Measurements from ENCODE around the gene NSRP1.
A peak's percentile ranks its signal among the peaks of the same experiment; 100 is the strongest.

Gene NSRP1

DNA sequence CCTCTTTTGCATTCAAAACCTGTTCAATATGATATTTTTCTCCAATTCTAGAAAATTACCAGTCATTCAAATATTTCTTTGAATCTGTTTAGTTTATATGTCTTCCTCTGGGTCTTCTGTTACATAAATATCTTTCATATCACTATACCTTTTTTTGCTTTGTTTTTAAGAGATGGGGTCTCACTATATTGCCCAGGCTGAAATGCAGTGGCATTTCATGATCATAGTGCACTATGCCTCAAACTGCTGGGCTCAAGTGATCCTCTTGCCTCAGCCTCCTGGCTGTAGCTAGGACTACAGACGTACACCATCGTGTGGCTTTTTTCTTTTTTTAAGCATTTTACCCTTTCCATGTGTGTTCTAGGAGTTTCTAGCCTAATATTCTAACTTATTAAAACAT is 38.8 kb downstream of the NSRP1 start:
- Histone ChIP-seq H3K27ac (ENCODE audit: extremely low read depth, low read depth, low read length) (no peak overlapping the region), H3K9me3 (ENCODE audit: control insufficient read depth, insufficient read depth, low read depth, low read length) (no peaks in the 10 kb centered on the region), H3K36me3 (ENCODE audit: control insufficient read depth in 2 of 2, insufficient read depth in 1 of 2, low read length in 2 of 2) (peaks cover 34 to 57% of the 10 kb centered on the region in 2 experiments), H3K4me1 (ENCODE audit: control insufficient read depth, insufficient read depth, low read length) (no peaks in the 10 kb centered on the region), H3K4me3 (ENCODE audit: low read depth, low read length) (no peak overlapping the region)
- TF ChIP-seq ZNF121 (tag by site-specific recombination; IDR thresholded peaks at IDR 0.05) (peak; percentile 84), ZBTB7A (tag by site-specific recombination; IDR thresholded peaks at IDR 0.05; ENCODE audit: low read depth) (no peak)
- ChIA-PET POLR2A (no interaction called here), CTCF (interaction anchor here (0.6 kb wide), 1 partner anchor 516 kb away, joined by 3 read pairs; no protein-coding TSS in a partner anchor)

DNA sequence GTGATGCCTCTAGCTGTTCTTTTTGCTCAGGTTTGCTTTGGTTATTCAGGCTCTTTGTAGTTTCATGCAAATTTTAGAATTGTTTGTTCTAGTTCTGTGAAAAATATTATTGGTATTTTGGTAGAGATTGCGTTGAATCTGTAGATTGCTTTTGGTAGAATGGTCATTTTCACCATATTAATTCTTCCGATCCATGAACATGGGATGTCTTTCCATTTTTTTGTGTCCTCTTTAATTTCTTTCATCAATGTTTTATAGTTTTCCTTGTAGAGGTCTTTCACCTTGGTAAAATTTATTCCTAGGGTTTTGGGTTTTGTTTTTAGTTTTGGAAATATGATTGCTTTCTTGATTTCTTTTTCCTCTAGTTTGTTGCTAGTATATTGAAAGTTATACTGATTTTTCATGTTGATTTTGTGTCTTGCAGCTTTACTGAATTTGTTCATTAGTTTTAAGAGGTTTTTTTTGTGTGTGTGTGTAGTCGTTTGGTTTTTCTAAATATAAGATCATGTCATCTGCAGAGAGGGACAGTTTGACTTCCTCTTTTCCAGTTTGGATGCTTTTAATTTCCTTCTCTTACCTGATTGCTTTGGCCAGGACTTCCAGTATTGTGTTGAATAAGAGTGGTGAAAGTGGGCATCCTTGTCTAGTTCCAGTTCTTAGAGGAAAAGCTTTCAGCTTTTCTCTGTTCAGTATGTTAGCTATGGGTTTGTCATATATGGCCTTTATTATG is 42.4 kb downstream of the NSRP1 start:
- ChIA-PET CTCF (interaction anchor here (1.6 kb wide), 1 partner anchor 66 kb away, joined by 3 read pairs; no protein-coding TSS in a partner anchor), POLR2A (no interaction called here)
- peaks cover 45 to 49% of the 10 kb centered on the region in 2 experiments for H3K36me3 ChIP-seq (ENCODE audit: control insufficient read depth in 2 of 2, insufficient read depth in 1 of 2, low read length in 2 of 2)

DNA sequence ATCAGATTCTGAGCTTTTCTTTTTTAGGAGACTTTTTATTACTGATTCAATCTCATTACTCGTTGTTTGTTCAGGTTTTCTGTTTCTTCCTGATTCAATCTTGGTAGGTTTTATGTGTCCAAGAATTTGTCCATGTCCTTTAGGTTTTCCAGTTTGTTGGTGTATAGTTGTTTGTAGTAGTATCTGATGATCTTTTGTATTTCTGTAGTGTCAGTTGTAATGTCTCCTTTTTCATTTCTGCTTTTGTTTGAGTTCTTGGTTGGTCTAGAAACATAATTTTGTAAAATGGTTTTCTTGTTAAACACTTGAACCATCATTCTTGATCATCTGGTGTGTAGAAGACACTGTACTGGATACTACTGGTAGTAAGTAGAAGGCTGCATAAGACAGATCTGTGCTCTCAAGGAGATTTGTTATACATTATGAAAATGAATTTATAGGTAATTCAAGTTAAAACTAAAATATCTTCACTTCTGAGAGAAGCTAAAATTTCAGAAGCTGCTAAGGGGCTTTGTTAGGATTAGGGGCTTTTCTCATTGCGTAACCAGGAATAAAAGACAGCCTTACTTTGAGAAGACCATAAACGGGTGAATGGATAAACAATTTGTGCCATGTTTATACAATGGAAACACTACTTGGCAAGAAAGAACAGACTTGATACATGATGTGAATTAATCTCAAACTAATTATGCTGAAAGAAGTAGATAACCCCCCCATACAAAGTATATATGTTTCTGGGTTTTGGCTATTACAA is 44.0 kb downstream of the NSRP1 start:
- peaks cover 40 to 45% of the 10 kb centered on the region in 2 experiments for H3K36me3 ChIP-seq (ENCODE audit: control insufficient read depth in 2 of 2, insufficient read depth in 1 of 2, low read length in 2 of 2)
- POLR2A ChIA-PET: no interaction called here

More for the DNA sequence above, 42.4 kb downstream of the NSRP1 start:
- Histone ChIP-seq H3K4me3 (ENCODE audit: low read depth, low read length) (no peak overlapping the region), H3K27ac (ENCODE audit: extremely low read depth, low read depth, low read length) (no peak overlapping the region), H3K9me3 (ENCODE audit: control insufficient read depth, insufficient read depth, low read depth, low read length) (no peaks in the 10 kb centered on the region), H3K4me1 (ENCODE audit: control insufficient read depth, insufficient read depth, low read length) (no peaks in the 10 kb centered on the region)
- TF ChIP-seq ZNF248 (tag by site-specific recombination; IDR thresholded peaks at IDR 0.05): peak; percentile 94
- no peak for TF ChIP-seq ZNF670 (tag by site-specific recombination; IDR thresholded peaks at IDR 0.05; ENCODE audit: low read depth)
- TF ChIP-seq GLI2 (tag by site-specific recombination; IDR thresholded peaks at IDR 0.05; ENCODE audit: borderline replicate concordance, low read depth): no peak
- TF ChIP-seq ZNF677 (tag by site-specific recombination; IDR thresholded peaks at IDR 0.05): 0 out of 2 replicates have a peak, but pooled peaks have one; percentile 31

More for the DNA sequence above, 44.0 kb downstream of the NSRP1 start:
- Histone ChIP-seq H3K9me3 (ENCODE audit: control insufficient read depth, insufficient read depth, low read depth, low read length) (no peaks in the 10 kb centered on the region), H3K27ac (ENCODE audit: extremely low read depth, low read depth, low read length) (no peak overlapping the region), H3K4me3 (ENCODE audit: low read depth, low read length) (no peak overlapping the region), H3K4me1 (ENCODE audit: control insufficient read depth, insufficient read depth, low read length) (no peaks in the 10 kb centered on the region)
- TF ChIP-seq ZFP41 (tag by site-specific recombination; IDR thresholded peaks at IDR 0.05; ENCODE audit: borderline replicate concordance): no peak
- TF ChIP-seq ZNF48 (tag by site-specific recombination; IDR thresholded peaks at IDR 0.05): no peak
- peak; percentile 94 for TF ChIP-seq SETDB1 (IDR thresholded peaks at IDR 0.05; ENCODE audit: insufficient read length, low read length)
- TF ChIP-seq, protein P1, sequence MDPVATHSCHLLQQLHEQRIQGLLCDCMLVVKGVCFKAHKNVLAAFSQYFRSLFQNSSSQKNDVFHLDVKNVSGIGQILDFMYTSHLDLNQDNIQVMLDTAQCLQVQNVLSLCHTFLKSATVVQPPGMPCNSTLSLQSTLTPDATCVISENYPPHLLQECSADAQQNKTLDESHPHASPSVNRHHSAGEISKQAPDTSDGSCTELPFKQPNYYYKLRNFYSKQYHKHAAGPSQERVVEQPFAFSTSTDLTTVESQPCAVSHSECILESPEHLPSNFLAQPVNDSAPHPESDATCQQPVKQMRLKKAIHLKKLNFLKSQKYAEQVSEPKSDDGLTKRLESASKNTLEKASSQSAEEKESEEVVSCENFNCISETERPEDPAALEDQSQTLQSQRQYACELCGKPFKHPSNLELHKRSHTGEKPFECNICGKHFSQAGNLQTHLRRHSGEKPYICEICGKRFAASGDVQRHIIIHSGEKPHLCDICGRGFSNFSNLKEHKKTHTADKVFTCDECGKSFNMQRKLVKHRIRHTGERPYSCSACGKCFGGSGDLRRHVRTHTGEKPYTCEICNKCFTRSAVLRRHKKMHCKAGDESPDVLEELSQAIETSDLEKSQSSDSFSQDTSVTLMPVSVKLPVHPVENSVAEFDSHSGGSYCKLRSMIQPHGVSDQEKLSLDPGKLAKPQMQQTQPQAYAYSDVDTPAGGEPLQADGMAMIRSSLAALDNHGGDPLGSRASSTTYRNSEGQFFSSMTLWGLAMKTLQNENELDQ (tag by site-specific recombination; IDR thresholded peaks at IDR 0.05; ENCODE audit: low read depth): no peak
- TF ChIP-seq, protein P2, sequence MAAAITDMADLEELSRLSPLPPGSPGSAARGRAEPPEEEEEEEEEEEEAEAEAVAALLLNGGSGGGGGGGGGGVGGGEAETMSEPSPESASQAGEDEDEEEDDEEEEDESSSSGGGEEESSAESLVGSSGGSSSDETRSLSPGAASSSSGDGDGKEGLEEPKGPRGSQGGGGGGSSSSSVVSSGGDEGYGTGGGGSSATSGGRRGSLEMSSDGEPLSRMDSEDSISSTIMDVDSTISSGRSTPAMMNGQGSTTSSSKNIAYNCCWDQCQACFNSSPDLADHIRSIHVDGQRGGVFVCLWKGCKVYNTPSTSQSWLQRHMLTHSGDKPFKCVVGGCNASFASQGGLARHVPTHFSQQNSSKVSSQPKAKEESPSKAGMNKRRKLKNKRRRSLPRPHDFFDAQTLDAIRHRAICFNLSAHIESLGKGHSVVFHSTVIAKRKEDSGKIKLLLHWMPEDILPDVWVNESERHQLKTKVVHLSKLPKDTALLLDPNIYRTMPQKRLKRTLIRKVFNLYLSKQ (tag by site-specific recombination; IDR thresholded peaks at IDR 0.05; ENCODE audit: borderline replicate concordance): no peak
- TF ChIP-seq GLIS2 (tag by site-specific recombination; IDR thresholded peaks at IDR 0.05): no peak
- TF ChIP-seq ZNF571 (tag by site-specific recombination; IDR thresholded peaks at IDR 0.05): no peak
- TF ChIP-seq KLF8 (tag by site-specific recombination; IDR thresholded peaks at IDR 0.05): no peak
- TF ChIP-seq ZNF660 (tag by site-specific recombination; IDR thresholded peaks at IDR 0.05): no peak
- no peak for TF ChIP-seq GLI4 (tag by site-specific recombination; IDR thresholded peaks at IDR 0.05)
- TF ChIP-seq, protein P3, sequence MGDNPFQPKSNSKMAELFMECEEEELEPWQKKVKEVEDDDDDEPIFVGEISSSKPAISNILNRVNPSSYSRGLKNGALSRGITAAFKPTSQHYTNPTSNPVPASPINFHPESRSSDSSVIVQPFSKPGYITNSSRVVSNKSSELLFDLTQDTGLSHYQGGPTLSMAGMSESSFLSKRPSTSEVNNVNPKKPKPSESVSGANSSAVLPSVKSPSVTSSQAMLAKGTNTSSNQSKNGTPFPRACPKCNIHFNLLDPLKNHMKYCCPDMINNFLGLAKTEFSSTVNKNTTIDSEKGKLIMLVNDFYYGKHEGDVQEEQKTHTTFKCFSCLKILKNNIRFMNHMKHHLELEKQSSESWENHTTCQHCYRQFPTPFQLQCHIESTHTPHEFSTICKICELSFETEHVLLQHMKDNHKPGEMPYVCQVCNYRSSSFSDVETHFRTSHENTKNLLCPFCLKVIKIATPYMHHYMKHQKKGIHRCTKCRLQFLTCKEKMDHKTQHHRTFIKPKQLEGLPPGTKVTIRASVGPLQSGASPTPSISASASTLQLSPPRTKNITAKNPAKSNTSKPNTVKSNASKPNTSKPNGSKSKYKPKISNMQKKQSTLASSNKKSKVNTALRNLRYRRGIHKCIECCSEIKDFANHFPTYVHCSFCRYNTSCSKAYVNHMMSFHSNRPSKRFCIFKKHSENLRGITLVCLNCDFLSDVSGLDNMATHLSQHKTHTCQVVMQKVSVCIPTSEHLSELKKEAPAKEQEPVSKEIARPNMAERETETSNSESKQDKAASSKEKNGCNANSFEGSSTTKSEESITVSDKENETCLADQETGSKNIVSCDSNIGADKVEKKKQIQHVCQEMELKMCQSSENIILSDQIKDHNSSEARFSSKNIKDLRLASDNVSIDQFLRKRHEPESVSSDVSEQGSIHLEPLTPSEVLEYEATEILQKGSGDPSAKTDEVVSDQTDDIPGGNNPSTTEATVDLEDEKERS (tag by site-specific recombination; IDR thresholded peaks at IDR 0.05): 0 out of 2 replicates have a peak, but pooled peaks have one; percentile 43
- no peak for TF ChIP-seq ZNF610 (tag by site-specific recombination; IDR thresholded peaks at IDR 0.05; ENCODE audit: borderline replicate concordance)
- TF ChIP-seq TRIM28 (IDR thresholded peaks at IDR 0.05; ENCODE audit: borderline replicate concordance, low read length): peak; percentile 55; the same call in 1 of the 2 replicates
- CTCF ChIA-PET: interaction anchor here (1.0 kb wide), 1 partner anchor 176 kb away, joined by 6 read pairs; no protein-coding TSS in a partner anchor
